CD4-positive, alpha-beta T cell treated with Interleukin-4 for 4 hours (primary cell): ENCODE data around the gene SCN2A.
"Not testable (repeated sequence)": the region's sequence is repeated elsewhere in the genome, so short reads cannot be mapped to it uniquely, and the experiment has no call there.

Source experiments
- DNase-seq: peaks from one replicate; pipeline ENCODE4 v3.0.0-alpha.2; 2020

Gene SCN2A

GRCh38 chr2:165348441-165348840 is 109.2 kb downstream of the SCN2A start:
- DNase-seq: no peak

DNA sequence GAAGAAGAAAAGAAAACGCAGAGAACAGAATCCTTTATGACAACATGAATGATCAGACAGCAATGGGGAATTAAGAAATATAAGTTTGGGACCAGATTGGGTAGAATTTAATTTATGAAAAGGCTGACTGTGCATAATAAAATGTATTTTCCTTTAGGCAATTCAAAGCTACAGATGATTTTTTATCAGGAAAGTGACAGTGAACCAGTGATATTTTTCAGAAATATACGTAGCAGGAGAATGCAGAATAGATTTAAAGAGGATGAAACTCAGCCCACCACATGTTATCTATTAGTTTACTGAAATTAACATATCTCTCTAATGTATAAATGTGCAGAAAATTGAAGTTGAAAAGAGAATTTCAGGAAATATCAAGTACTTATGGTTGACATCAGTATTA is 110.0 kb downstream of the SCN2A start:
- no peak for DNase-seq

DNA sequence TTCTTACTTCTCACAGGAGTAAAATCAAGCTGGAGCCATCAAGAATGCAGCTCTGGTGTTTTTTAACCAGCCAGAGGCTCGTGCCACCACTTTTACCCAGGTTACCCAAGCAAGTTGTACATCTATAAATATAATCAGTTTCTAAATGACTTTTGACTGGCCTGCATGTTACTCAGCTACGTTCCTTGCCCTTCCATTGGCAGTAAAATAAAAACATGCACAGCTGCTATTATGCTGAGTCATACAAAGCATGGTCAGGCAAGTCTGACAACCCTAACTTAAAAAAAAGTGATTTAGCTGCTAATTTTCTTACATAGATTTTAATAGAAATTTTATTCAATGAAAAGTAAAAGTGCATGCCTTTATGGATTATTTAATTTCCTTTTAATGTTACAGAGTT is 118.5 kb downstream of the SCN2A start:
- DNase-seq: no peak

- DNase-seq: no peak
These were observed 122.3 kb downstream of the SCN2A start for GRCh38 chr2:165361514-165361913.

DNA sequence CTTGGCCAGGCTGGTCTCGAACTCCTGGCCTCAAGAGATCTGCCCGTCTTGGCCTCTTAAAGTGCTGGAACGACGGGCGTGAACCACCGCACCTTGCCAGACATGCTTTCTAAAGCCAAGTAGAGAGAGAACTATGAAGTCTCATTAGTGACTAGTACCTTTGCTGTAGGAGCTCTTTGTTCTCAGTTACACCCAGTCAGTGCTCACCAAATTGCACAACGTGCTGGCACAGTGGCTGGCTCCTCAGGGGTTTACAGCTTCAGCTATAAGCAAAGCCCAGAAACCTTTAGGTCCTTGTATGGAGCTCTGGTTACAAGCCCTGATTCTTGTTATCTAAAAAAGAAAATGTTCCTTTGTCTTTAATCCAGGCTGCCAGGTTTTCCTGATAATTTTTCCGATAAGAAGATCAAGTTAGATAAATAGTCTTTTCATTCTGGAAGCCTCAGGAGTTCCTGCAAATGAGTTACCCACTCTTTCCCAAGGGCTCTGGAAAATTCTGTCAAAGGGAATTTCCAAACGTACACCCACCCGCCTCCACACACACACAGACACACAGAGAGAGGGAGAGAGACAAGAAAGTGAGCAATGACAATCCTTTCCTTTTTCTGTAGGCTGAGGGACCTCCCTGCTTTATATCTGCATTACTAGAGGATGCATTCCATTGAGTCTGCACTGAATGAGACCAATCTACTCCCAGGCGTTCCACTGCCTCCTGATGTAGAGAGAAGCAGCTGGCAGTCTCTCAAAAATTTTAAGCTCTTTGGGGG is 130.1 kb downstream of the SCN2A start:
- no peak for DNase-seq

- DNase-seq: no peak
These were observed 130.7 kb downstream of the SCN2A start for GRCh38 chr2:165369898-165370296.

- DNase-seq: no peak
These were observed 132.1 kb downstream of the SCN2A start for GRCh38 chr2:165371356-165371755.

- DNase-seq: no peak
These were observed 134.2 kb downstream of the SCN2A start for GRCh38 chr2:165373278-165374010.

DNA sequence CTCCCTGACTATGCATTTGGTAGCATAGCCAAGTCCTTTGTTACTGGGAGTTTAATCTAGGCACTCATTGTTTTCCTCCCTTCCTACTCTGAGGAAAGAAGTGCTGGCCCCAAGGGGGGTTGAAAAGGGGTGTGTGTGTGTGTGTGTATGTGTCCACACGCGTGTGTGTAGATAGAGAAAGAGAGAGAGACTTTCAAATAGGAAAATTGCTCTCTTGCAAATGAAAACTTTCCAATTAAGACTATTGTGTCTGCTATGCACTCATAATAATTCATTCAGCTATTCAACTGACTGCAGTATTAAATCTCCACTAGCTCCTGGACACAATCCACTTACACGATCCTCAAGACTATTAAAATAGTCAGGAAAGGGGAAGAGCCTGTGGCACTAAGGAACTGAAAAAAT is 137.4 kb downstream of the SCN2A start:
- DNase-seq: no peak

GRCh38 chr2:165382362-165382761 is 143.1 kb downstream of the SCN2A start:
- no peak for DNase-seq

DNA sequence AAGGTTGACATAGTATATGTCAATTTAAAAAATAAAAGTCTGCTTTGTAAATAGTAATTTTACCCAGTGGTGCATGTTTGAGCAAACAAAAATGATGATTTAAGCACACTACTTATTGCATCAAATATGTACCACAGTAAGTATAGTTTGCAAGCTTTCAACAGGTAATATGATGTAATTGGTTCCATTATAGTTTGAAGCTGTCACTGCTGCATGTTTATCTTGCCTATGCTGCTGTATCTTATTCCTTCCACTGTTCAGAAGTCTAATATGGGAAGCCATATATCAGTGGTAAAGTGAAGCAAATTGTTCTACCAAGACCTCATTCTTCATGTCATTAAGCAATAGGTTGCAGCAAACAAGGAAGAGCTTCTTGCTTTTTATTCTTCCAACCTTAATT is 151.7 kb downstream of the SCN2A start:
- no peak for DNase-seq

- DNase-seq: no peak
These were observed 152.6 kb downstream of the SCN2A start for GRCh38 chr2:165391791-165392190.

DNA sequence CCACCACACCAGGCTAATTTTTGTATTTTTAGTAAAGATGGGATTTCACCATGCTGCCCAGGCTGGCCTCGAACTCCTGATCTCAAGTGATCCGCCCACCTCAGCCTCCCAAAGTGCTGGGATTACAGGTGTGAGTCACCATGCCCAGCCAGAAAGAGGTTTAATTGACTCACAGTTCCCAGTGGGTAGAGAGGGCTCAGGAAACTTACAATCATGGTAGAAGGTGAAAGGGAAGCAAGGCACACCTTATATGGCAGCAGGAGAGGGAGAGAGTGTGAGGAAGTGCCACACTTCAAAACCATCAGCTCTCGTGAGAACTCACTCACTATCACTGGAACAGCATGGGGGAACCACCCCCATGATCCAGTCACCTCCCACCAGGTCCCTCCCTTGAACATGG is 159.4 kb downstream of the SCN2A start:
- DNase-seq: not testable (repeated sequence)

GRCh38 chr2:165401285-165401852 is 162.2 kb downstream of the SCN2A start:
- DNase-seq: peak; percentile 43

- DNase-seq: no peak
These were observed 162.9 kb downstream of the SCN2A start for GRCh38 chr2:165402162-165402561.

GRCh38 chr2:165406173-165406572 is 167.0 kb downstream of the SCN2A start:
- DNase-seq: no peak

GRCh38 chr2:165407466-165407865 is 168.3 kb downstream of the SCN2A start:
- DNase-seq: no peak

- DNase-seq: no peak
These were observed 169.0 kb downstream of the SCN2A start for GRCh38 chr2:165408186-165408585.

DNA sequence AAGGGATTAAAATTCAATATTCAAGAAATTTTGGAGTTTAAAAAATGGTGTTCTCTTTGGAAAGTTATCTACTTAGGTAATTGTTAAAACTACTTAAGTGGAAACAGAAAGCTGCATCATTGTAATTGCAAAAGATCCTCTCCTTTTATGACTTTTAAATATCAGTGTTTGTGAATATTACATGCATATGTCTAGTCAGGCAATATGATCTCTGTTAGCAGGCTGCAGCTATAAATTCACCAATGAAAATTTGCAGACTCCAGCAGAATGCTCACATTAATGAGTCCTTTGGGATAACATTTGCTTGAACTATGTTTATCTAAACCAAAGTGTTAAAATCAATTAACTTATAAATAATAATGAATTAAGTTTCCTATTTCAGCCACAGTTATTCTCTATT is 171.1 kb downstream of the SCN2A start:
- DNase-seq: no peak

- DNase-seq: no peak
These were observed 175.0 kb downstream of the SCN2A start for GRCh38 chr2:165414187-165414586.

DNA sequence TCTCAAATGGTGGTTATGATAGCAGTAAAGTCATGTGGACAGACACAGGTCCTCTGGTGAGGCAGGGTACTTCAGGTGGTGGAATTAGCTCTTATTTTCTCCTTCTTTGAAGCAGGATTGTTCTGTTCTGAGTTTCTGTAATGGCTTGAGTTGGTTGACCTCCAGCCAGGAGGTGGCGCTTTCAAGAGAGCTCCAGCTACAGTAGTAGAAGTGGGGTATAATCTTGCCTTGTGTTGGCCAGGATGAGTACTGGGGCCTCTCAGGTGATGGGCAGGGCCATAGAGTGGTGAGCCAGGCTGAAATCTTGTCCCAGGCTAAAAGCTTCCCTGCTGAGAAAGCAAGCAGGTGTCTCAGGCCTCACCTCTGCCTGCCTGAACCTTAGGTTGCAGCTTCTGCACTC is 177.8 kb downstream of the SCN2A start:
- no peak for DNase-seq

DNA sequence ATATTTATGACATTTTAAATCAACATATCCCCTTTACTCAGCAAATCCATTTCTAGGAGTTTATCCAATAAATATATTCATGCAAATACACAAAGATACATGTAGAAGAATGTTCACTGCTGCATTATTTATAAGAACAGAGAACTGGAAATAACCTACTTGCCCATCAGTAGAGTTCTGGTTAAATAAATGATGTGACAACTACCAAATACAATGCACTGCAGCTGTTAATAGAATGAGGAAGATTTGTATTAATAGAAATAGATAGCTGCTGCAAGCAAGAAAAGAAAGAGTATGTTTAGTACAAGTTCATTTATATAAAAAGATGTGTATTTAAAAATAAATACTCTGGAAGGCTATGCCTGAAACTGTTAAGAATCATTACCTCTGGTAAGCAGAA is 181.0 kb downstream of the SCN2A start:
- DNase-seq: no peak

DNA sequence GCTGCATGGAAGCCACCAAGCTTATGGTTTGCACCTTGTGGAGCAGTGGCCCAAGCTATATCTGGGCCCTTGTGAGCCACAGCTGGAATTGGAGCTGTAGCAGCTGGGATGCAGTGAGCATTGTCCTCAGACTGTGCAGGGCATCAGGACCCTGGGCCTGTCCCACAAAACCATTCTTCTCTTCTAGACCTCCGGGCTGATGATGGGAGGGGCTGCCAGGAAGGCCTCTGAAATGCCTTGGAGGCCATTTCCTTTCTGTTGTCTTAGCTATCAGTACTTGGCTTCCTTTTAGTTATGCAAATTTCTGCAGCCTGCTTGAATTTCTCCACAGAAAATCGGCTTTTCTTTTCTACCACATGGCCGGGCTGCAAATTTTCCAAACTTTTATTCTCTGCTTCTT is 183.9 kb downstream of the SCN2A start:
- no peak for DNase-seq

DNA sequence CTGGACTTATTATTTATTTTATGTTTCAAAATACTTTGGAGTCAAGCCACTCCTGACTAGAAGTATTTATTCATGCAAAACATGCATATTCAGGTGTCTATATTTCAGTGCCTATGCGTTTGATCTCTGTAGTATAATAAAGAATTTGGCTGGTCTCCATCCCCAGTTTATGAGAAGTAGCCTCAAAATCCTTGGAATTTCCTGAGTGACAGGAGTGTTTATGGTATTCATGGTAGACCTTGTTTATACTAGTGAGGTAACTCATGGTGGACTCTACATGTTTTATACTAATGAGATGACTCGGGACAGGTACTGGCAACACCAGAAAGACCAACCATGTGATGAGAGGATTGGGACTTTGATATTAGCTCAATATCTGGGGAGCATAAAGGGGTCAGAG is 186.3 kb downstream of the SCN2A start:
- DNase-seq: no peak
